Vagina (tissue), 2 donors: ENCODE measurements around the gene IFT52.

Experiments used
- CTCF ChIP-seq, 3 experiments: fragments of 450-650 bp in 2 of 3; fragments of 200-600 bp in 1 of 3; sonication (generic) in 1 of 3; IDR thresholded peaks; one replicate each; pipeline ENCODE4 v1.5.1; 2017 to 2019; ENCODE audit warnings: antibody characterized with exemption in 3 of 3, mild to moderate bottlenecking in 2 of 3, moderate library complexity in 2 of 3
- POLR2AphosphoS5 ChIP-seq, 2 donors: sonication (generic); formaldehyde crosslinking; IDR thresholded peaks; one replicate each; pipeline ENCODE4 v1.9.0; 2017; ENCODE audit warnings: antibody characterized with exemption in 2 of 2, mild to moderate bottlenecking in 2 of 2, low read depth in 1 of 2; ENCODE audit not compliant: insufficient read depth in 1 of 2

GRCh38 chr20:43571771-43572170, 19.0 kb upstream of the IFT52 start:
- TF ChIP-seq POLR2AphosphoS5 (IDR thresholded peaks at IDR 0.05; ENCODE audit: insufficient read depth in 1 of 2, low read depth in 1 of 2) (no peak), CTCF (IDR thresholded peaks at IDR 0.05) (no peak)
